ENCODE data around the gene PLA1A.
"Not testable (repeated sequence)": the region's sequence is repeated elsewhere in the genome, so short reads cannot be mapped to it uniquely, and the experiment has no call there.

Gene PLA1A

DNA sequence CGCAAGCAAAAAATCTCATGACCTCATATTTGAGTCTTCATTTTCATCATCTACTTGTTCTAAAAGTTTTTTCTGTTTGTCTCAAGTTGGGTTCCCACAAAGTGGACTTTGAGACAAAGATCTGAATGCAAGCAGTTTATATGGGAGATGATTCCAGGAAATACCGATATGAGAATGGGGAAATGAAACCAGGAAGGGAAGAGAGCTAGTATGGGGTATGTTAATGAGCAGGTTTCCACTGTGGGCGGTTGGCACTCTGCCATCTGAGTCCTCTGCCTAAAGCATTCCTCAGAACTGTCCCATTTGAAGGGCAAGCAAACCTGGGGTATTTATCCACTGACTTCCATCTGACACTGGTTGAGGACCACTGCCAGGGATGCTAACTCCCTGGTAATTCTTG is 9.6 kb upstream of the PLA1A start:
- CTCF ChIA-PET, result interaction anchor here (1.0 to 1.5 kb wide), 2 partner anchors 12 to 94 kb away, joined by 3 to 4 read pairs; no protein-coding TSS in a partner anchor
- H3K4me1 Mint-ChIP-seq, result peaks cover 6% of the 10 kb centered on the region
- H3K27ac Mint-ChIP-seq, result no peak overlapping the region
- no peak for DNase-seq
- H3K36me3 Mint-ChIP-seq, result peaks cover 6% of the 10 kb centered on the region
- H3K27me3 Mint-ChIP-seq, result peaks cover 41% of the 10 kb centered on the region
- no peak overlapping the region for H3K4me3 Mint-ChIP-seq
- peaks cover 11% of the 10 kb centered on the region for H3K9me3 Mint-ChIP-seq

DNA sequence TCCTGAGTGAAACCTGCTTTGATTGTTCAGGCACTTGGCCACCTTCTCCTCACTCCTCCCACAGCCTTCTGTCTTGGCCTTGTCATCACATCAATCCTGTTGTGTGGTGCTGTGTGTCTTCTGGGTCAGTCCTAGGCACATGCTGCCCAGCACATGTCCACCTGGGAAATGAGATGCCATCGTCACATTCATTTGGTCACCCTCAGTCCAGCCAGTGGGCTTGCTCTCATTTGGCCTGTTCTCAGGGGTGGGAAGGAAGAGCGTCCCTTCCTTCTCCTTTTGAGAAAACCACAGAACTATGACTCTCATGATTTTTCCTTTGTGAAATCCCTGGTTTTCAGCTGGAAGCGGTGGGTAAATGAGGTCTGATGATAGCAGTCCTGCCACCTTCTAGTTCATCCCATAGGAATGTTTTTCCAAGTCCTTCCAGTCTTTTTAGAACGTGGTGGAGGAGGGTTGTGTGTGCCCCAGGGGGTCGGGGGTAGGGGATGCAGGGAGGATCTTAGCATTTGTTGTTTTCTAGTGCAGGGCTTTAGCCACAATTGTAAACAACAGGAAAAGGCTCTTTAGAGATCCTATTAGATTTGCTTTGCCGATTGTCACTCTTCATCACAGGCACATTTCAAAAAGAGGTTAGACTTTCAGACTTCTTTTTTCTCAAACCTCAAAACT is 8.4 kb upstream of the PLA1A start:
- Mint-ChIP-seq H3K4me3 (no peak overlapping the region), H3K9me3 (peaks cover 11% of the 10 kb centered on the region), H3K36me3 (peaks cover 6% of the 10 kb centered on the region), H3K27me3 (peaks cover 42% of the 10 kb centered on the region), H3K4me1 (peaks cover 6% of the 10 kb centered on the region), H3K27ac (no peak overlapping the region)
- no peak for DNase-seq
- CTCF ChIA-PET, result no interaction called here

DNA sequence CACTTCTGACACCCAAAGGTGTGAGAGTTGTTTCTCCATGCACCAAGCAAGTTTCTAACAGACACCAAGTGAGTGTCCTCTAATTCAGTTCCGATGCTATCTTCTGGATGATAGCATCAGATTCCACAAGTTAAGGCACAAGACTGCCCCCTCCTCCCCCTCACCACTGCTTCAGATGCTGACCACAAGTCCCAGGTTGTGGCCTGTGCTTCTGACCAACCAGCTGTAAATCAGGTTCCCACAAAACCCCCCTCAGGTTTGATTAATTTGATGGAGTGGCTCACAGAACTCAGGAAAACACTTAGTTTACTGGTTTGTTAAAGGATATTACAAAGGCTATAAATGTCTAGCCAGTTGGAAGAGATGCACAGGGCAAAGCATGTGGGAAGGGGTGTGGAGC is 7.0 kb upstream of the PLA1A start:
- Mint-ChIP-seq H3K27me3 (peaks cover 45% of the 10 kb centered on the region), H3K9me3 (peaks cover 11% of the 10 kb centered on the region), H3K36me3 (peaks cover 6% of the 10 kb centered on the region), H3K27ac (no peak overlapping the region), H3K4me3 (no peak overlapping the region), H3K4me1 (peaks cover 6% of the 10 kb centered on the region)
- CTCF ChIA-PET, result interaction anchor here (1.0 kb wide), 1 partner anchor 10 kb away, joined by 3 read pairs; no protein-coding TSS in a partner anchor
- DNase-seq, result no peak

DNA sequence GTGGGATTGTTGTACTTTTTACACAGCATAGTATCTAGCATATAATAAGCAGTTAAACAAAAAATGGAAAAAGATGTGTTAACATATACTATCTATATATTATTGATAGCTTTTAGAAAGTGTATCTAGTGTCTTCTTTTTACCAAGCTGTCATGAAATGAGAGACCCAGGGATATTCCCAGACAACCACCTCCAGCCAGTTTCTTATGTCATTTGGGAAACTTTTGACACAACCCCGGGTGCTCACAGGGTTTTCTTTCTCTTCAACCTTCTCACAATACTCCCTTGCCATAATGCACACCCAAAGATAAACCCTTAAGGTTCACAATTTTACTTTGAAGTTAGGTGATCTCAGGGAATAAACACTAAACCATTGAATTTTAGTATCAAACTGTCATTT is 4.8 kb upstream of the PLA1A start:
- CTCF ChIA-PET, result no interaction called here
- no peak for DNase-seq
- Mint-ChIP-seq H3K27ac (no peak overlapping the region), H3K4me3 (no peak overlapping the region), H3K27me3 (peaks cover 38% of the 10 kb centered on the region), H3K36me3 (peaks cover 6% of the 10 kb centered on the region), H3K4me1 (peaks cover 11% of the 10 kb centered on the region), H3K9me3 (peaks cover 11% of the 10 kb centered on the region)

DNA sequence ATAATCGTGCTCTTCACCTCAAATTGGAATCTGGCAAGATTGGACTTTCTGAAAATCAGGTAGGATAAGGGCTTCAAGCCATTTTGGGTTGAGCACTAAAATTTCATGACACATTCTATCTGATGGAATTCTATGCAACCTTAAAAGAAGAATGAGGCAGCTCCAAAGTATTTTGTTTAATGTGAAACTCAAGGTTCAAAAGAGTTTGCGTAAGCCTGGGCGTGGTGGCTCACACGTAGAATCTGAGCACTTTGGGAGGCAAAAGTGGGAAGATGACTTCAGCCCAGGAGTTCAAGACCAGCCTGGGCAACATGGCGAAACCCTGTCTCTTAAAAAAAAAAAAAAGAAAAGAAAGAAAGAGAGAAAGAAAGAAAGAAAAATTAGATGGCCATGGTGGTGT is 3.6 kb upstream of the PLA1A start:
- Mint-ChIP-seq H3K4me3 (no peak overlapping the region), H3K4me1 (peaks cover 6% of the 10 kb centered on the region), H3K36me3 (peaks cover 6% of the 10 kb centered on the region), H3K9me3 (peaks cover 11% of the 10 kb centered on the region), H3K27me3 (peaks cover 32% of the 10 kb centered on the region), H3K27ac (no peak overlapping the region)
- no peak for DNase-seq
- CTCF ChIA-PET, result interaction anchor here (1.0 kb wide), 1 partner anchor 87 kb away, joined by 3 read pairs; no protein-coding TSS in a partner anchor

DNA sequence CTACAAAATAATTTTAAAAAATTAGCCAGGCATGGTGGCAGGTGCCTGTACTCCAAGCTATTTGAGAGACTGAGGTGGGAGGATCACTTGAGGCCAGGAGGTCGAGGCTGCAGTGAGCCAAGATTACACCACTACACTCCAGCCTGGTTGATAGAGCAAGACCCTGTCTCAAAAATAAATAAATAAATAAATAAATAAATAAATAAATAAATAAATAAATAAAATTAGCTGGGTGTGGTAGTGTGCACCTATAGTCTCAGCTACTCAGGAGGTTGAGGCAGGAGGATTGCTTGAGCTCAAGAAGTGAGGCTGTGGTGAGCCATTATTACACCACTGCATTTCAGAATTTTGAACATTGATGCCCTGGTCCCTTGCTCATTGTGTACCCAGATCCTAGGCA is 2.8 kb upstream of the PLA1A start:
- H3K27me3 Mint-ChIP-seq, result peaks cover 29% of the 10 kb centered on the region
- CTCF ChIA-PET, result not testable (repeated sequence)

DNA sequence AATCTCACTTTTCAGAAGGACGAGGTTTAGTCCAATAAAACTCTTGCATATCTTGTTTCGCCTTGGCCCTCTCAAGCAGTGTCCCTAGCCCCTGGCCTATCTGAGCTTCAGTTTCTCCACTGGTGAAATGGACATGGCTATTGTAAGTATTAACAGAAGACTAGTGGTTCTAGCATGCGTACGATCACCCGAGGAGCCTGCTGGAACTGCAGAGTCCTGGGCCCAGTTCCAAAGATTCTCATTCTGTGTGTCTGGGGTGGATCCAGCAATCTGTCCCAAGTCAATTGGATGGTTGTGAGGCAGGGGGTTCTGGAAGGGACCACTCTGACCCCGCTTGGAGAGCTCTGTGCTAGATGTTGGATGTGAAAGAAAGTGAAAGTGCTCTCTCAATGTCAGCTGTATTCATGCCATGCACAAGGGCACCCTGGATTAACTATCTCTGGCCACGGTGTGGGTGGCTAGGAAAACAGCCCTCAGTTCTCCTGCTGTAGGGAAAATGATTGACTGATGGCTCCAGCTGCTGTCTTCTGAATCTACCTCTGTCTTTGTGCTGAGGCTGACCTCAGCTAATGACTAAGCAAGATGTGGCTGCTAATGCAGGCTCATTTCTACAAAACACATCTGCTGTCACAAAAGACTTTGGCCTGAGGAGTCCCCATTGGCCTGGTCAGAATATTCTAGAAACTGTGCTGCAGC is 1.9 kb upstream of the PLA1A start:
- CTCF ChIA-PET, result interaction anchor here (0.6 kb wide), 1 partner anchor 63 kb away, joined by 3 read pairs; no protein-coding TSS in a partner anchor

More for the DNA sequence above, 2.8 kb upstream of the PLA1A start:
- H3K36me3 Mint-ChIP-seq, H3K9me3 Mint-ChIP-seq, DNase-seq, H3K4me3 Mint-ChIP-seq, H3K4me1 Mint-ChIP-seq, H3K27ac Mint-ChIP-seq: not testable (repeated sequence)

DNA sequence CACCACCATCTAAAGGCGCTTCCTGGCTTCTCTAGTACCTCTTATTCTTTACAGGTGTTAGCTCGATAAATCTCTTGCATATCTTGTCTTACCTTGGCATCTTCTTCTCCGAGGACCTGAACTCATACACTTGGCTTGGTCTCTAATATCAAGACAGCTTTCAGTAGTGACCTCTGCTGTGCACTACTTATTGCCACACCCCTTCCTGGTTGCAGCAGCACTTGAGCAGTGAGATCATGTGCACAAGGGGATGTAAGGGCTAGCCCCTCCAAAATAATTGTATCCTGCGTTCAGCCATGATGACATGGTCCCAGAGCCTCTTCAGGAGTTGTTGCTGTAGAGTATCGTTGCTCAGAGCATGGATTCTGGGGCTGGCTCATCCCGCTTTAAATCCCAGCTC is 1.3 kb upstream of the PLA1A start:
- DNase-seq, result no peak
- Mint-ChIP-seq H3K27me3 (peaks cover 25% of the 10 kb centered on the region), H3K4me3 (no peak overlapping the region), H3K9me3 (no peaks in the 10 kb centered on the region), H3K27ac (no peak overlapping the region), H3K4me1 (peaks cover 6% of the 10 kb centered on the region), H3K36me3 (no peaks in the 10 kb centered on the region)
- CTCF ChIA-PET, result no interaction called here

More for the DNA sequence above, 1.9 kb upstream of the PLA1A start:
- no peak overlapping the region for H3K4me3 Mint-ChIP-seq
- peaks cover under 1% of the 10 kb centered on the region for H3K9me3 Mint-ChIP-seq
- no peak overlapping the region for H3K27ac Mint-ChIP-seq
- H3K27me3 Mint-ChIP-seq, result peaks cover 29% of the 10 kb centered on the region
- peaks cover 6% of the 10 kb centered on the region for H3K4me1 Mint-ChIP-seq
- DNase-seq, result no peak
- no peaks in the 10 kb centered on the region for H3K36me3 Mint-ChIP-seq

DNA sequence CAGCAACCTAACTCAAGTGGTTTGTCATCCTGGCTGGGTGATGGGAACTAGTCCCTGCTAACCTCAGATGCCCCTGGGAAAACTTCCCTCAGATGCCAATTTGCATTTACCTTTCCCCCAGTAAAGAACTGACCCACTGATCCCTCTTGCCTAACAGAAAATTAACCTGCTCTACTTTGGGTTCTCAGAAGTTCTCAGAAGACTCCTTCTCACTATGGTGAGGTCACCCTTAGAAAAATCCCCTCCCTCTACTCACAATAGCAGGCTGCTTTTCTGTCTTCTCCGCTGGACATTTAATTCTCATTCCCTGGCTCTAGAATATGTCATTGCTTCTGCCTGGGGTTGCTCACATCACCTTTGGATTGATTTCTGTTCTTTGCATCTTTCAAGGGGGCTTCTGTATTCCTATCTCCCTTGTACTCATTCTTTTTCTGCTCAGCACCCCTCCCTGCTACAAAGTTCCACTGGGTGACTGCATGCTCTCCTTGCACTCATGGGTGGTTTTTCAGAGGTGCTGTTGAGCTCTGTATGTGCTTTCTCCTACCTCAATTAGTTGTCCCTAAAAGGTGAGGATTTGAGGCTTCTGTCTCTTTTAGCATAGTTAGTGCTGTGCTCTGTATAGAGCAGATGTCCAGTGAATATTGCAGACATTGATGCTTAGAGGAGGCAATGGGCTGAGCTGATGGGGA is 869 bp downstream of the PLA1A start:
- CTCF ChIA-PET, result no interaction called here
- Mint-ChIP-seq H3K36me3 (no peaks in the 10 kb centered on the region), H3K27me3 (peaks cover 21% of the 10 kb centered on the region), H3K9me3 (no peaks in the 10 kb centered on the region), H3K4me3 (no peak overlapping the region), H3K4me1 (peaks cover 6% of the 10 kb centered on the region), H3K27ac (no peak overlapping the region)
- no peak for DNase-seq

DNA sequence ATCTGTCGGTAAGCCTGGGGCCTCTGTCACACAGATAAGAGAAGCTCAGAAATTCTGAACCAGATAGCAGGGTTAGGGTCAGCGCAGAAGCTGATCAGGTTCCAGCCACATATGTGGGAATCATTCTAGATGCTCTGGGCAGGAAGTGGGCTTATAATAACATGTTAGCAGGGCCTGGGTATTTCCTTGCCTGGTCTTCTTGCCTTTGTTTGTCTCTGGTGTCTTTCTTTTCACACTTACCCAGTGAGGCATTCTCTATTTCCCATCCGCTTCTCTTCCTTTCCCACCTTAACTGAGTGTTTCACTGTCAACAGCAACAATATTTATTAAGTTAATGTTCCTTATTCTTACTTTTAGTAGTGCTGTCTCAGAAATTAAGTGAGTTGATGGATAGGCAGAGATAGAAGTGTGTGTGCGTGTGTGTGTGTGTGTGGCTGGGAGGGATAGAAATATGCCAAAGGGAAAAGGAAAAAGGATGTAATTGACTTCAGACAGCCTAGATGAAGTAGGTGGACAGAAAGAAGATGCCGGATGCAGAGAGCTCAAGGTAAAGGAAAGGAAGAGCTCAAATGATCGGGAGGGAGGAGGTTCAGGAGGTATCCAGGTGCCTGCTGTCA is 2.0 kb downstream of the PLA1A start:
- Mint-ChIP-seq H3K4me3 (no peak overlapping the region), H3K27me3 (peaks cover 17% of the 10 kb centered on the region), H3K36me3 (no peaks in the 10 kb centered on the region), H3K27ac (no peak overlapping the region), H3K9me3 (no peaks in the 10 kb centered on the region), H3K4me1 (peaks cover 6% of the 10 kb centered on the region)
- no peak for DNase-seq
- CTCF ChIA-PET, result interaction anchor here (0.9 kb wide), 1 partner anchor 21 kb away, joined by 5 read pairs; no protein-coding TSS in a partner anchor

DNA sequence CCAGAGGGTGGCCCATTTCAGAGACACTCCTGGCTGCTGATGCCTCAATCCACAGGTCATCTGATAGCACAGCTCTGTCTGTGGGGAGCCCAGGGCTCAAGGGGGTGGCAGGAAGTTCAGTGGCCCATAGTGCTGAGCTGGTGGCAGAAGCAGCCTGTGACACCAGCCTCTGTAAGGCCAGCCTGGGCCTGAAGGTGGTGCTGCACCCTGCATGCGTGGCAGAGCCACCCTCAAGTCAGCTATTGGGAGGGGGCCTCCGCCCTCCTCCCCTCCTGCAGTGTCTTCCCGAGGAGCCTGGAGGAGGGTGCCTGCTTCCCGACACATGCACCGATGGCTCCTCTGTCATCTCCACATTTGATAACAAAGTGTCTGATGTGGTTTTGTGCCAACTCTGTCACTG is 3.0 kb downstream of the PLA1A start:
- CTCF ChIA-PET, result interaction anchor here (0.7 to 1.7 kb wide), 5 partner anchors 13 to 79 kb away, joined by 3 to 25 read pairs (median 5); partner anchors contain the start of gene COX17
- Mint-ChIP-seq H3K27ac (no peak overlapping the region), H3K4me1 (peaks cover 6% of the 10 kb centered on the region), H3K27me3 (peaks cover 25% of the 10 kb centered on the region), H3K9me3 (no peaks in the 10 kb centered on the region), H3K36me3 (no peaks in the 10 kb centered on the region), H3K4me3 (no peak overlapping the region)
- peak; percentile 31 for DNase-seq

DNA sequence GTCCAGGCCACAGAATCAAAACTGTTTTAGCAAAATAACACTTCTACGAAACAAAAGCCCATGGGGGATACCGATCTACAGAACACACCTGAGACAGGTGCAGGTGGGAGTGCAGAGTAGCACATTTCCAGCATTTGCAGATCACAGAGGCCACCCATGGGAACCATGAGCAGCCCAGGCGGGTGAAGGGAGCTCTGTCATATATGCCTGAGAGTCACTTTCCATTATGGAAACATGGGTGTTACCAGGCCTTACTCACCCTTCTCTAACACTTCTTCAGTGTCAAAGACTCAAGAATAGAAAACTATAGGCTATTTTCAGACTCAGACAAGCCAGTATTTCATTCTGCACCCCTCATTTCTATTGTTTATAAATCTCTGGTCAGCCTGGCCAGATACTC is 3.5 kb downstream of the PLA1A start:
- peaks cover 3% of the 10 kb centered on the region for H3K4me1 Mint-ChIP-seq

DNA sequence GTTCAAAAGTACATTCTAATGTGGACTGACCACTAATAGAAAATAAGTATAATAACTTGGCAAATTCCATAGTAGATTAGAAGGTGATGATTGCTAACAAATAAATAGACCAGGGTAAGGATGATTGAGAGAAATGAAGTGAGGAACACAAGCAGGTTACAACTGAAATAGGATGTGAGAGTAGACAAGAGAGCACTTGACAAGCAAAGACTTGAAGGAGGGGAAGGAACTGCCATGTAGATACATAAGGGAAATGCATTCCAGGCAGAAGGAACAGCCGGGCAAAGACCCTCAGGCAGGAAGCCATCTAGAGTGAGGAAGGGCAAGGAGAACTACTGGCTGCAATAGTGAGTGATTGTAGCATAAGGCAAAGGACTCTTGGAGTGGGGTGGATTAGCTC is 5.0 kb downstream of the PLA1A start:
- CTCF ChIA-PET, result no interaction called here
- H3K4me1 Mint-ChIP-seq, result no peaks in the 10 kb centered on the region
- peaks cover 33% of the 10 kb centered on the region for H3K27me3 Mint-ChIP-seq
- no peak overlapping the region for H3K4me3 Mint-ChIP-seq
- no peak overlapping the region for H3K27ac Mint-ChIP-seq
- H3K9me3 Mint-ChIP-seq, result no peaks in the 10 kb centered on the region
- no peaks in the 10 kb centered on the region for H3K36me3 Mint-ChIP-seq
- DNase-seq, result no peak

More for the DNA sequence above, 3.5 kb downstream of the PLA1A start:
- CTCF ChIA-PET, result interaction anchor here (1.5 to 1.7 kb wide), 2 partner anchors 75 to 79 kb away, joined by 7 to 25 read pairs; partner anchors contain the start of gene COX17
- Mint-ChIP-seq H3K27me3 (peaks cover 27% of the 10 kb centered on the region), H3K9me3 (no peaks in the 10 kb centered on the region), H3K4me3 (no peak overlapping the region), H3K36me3 (no peaks in the 10 kb centered on the region), H3K27ac (no peak overlapping the region)
- DNase-seq, result no peak

DNA sequence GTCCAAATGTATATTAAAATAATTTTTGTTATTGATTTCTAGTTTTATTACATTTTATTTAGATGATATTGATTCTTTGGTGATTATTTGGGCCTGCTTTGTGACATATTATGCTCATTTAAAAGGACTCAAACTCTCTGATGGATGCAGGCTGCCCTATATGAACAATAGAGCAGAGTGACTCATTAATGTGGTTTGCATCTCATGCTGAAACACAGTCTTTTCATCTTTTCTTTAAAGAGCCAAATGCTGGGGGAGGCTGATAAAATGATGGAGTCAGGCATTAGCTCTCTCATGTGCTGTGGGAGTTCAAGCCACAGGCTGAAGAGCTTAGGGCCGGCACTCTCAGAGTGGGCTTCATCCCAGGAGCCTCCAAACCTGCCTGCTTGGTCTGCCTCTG is 7.2 kb downstream of the PLA1A start:
- H3K4me3 Mint-ChIP-seq, result no peak overlapping the region
- no peak for DNase-seq
- no peak overlapping the region for H3K27ac Mint-ChIP-seq

More for the DNA sequence above, 7.2 kb downstream of the PLA1A start:
- H3K9me3 Mint-ChIP-seq, result no peaks in the 10 kb centered on the region
- no peaks in the 10 kb centered on the region for H3K36me3 Mint-ChIP-seq
- H3K27me3 Mint-ChIP-seq, result peaks cover 44% of the 10 kb centered on the region
- no peaks in the 10 kb centered on the region for H3K4me1 Mint-ChIP-seq
- CTCF ChIA-PET, result no interaction called here

Measured in activated naive CD4-positive, alpha-beta T cell treated with anti-CD3 and anti-CD28 coated beads, Interleukin-2, amount 10 ng/mL, durations not matched to agents 7 days and 5 days (primary cell).